AG08396 (cell line): ENCODE data around the gene NEIL3.

ENCODE experiments used
- DNase-seq: peaks from one replicate; pipeline ENCODE4 v3.0.0; 2012; ENCODE audit warnings: low spot score, mixed read lengths

NEIL3 gene

GRCh38 chr4:177411996-177412395 lies 102.3 kb downstream of the NEIL3 start:
- no peak for DNase-seq
